ENCODE data around the gene BRICD5. TPM values are rescaled to one million over a fixed set of nuclear protein-coding genes. Genes with fewer than 3 reads are reported as not detected.

The BRICD5 gene
- total RNA-seq, 4 donors from 2014 or later = 0.72 to 10.3 (median 3.5) TPM

- Histone ChIP-seq H3K27me3 (no peaks in the 10 kb centered on the region), H3K4me3 (no peak overlapping the region), H3K27ac (no peak overlapping the region), H3K4me1 (no peaks in the 10 kb centered on the region), H3K9me3 (no peaks in the 10 kb centered on the region), H3K36me3 (no peaks in the 10 kb centered on the region)
- no peak for TF ChIP-seq EP300 (IDR thresholded peaks at IDR 0.05)
- no peak for TF ChIP-seq CTCF (IDR thresholded peaks at IDR 0.05)
- no peak for TF ChIP-seq POLR2A (IDR thresholded peaks at IDR 0.05)
- TF ChIP-seq POLR2AphosphoS5 (IDR thresholded peaks at IDR 0.05) = no peak
- ATAC-seq = no peak
- 80% methylated on average over 1 of the region's 17 CpGs; no CpG with 5 or more reads in 1 of the 2 donors for WGBS, 2 donors (ENCODE audit: low coverage in 1 of 2)
Measured at GRCh38 chr16:2187212-2187611, 23.5 kb downstream of the BRICD5 start.

DNA sequence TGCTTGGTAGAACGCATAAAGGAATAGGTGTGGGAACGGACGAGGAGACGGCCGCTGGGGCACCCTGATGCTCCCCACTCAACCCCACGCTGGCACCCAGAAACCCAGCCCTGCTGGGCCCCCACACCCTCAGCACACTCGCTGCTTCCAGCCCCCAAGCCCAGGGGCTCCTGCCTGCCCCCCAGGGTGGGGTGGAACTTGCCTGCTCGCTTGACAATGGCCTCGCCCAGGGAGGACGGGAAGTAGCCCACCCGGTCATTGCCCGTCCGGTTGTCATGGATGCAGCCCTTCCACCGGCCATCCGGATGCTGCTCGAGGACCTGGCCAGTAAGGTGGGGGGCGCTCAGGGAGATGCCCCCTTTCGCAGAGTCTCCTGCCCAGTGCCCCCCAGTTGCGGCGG is 24.2 kb downstream of the BRICD5 start:
- no peak overlapping the region for H3K4me3 ChIP-seq
- H3K9me3 ChIP-seq = no peaks in the 10 kb centered on the region
- ATAC-seq = no peak
- H3K27me3 ChIP-seq = no peaks in the 10 kb centered on the region
- TF ChIP-seq CTCF (IDR thresholded peaks at IDR 0.05) (no peak), POLR2A (IDR thresholded peaks at IDR 0.05) (no peak), POLR2AphosphoS5 (IDR thresholded peaks at IDR 0.05) (no peak), EP300 (IDR thresholded peaks at IDR 0.05) (no peak)
- no peaks in the 10 kb centered on the region for H3K4me1 ChIP-seq
- WGBS, 2 donors (ENCODE audit: low coverage in 1 of 2) = no CpG with 5 or more reads among the region's 20 CpGs
- H3K36me3 ChIP-seq = no peaks in the 10 kb centered on the region
- no peak overlapping the region for H3K27ac ChIP-seq

DNA sequence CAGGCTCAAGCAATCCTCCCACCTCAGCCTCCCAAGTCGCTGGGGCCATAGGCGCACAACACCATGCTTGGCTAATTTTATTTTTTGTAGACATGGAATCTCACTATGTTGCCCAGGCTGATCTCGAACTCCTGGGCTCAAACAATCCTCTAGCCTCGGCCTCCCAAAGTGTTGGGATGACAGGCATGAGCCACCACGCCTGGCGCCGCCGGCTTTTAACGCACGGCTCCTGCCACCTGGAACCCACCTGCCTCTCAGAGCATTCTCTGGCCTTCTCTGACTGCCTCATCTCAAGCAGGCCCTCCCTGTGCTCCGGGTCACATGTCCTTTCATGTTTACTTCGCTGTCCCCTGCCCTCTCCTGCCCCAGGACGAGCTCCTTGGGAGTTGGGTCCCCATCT is 24.6 kb downstream of the BRICD5 start:
- Histone ChIP-seq H3K9me3 (no peaks in the 10 kb centered on the region), H3K4me1 (no peaks in the 10 kb centered on the region), H3K27ac (no peak overlapping the region), H3K36me3 (no peaks in the 10 kb centered on the region), H3K27me3 (no peaks in the 10 kb centered on the region), H3K4me3 (no peak overlapping the region)
- 92 to 97% methylated on average over 11 to 12 of the region's 13 CpGs for WGBS, 2 donors (ENCODE audit: low coverage in 1 of 2)
- ATAC-seq = no peak
- no peak for TF ChIP-seq POLR2AphosphoS5 (IDR thresholded peaks at IDR 0.05)

DNA sequence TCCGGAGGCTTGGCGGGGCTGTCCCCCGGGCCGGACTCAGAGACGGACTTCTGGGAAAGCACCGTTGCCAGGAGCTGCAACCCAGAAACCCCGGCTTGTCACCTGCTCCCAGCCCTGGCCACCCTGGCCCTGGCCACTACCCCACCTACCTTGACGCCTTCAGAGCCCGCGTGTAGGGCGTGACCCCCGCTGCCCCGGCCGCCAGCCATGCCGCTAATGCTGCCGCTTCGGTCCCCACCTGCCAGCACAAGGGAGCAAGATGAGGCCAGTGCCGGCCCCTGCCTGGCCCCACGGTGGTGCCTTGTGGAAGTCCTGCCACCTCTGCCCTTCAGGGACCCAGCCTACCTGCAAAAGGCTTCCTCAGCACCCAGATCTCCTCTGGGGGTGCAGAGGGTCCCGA is 25.7 kb downstream of the BRICD5 start:
- WGBS, 2 donors (ENCODE audit: low coverage in 1 of 2) = 100% methylated on average over 1 of the region's 20 CpGs; no CpG with 5 or more reads in 1 of the 2 donors
- TF ChIP-seq POLR2A (IDR thresholded peaks at IDR 0.05) (no peak), CTCF (IDR thresholded peaks at IDR 0.05) (no peak), EP300 (IDR thresholded peaks at IDR 0.05) (no peak), POLR2AphosphoS5 (IDR thresholded peaks at IDR 0.05) (no peak)

GRCh38 chr16:2184346-2184745 is 26.3 kb downstream of the BRICD5 start:
- Histone ChIP-seq H3K4me1 (no peaks in the 10 kb centered on the region), H3K36me3 (no peaks in the 10 kb centered on the region), H3K9me3 (no peaks in the 10 kb centered on the region), H3K4me3 (no peak overlapping the region), H3K27me3 (peaks cover 4% of the 10 kb centered on the region), H3K27ac (no peak overlapping the region)
- TF ChIP-seq POLR2A (IDR thresholded peaks at IDR 0.05) (no peak), EP300 (IDR thresholded peaks at IDR 0.05) (no peak), CTCF (IDR thresholded peaks at IDR 0.05) (no peak), POLR2AphosphoS5 (IDR thresholded peaks at IDR 0.05) (no peak)
- WGBS, 2 donors (ENCODE audit: low coverage in 1 of 2) = no CpG with 5 or more reads among the region's 19 CpGs
- ATAC-seq = no peak

More for the DNA sequence above, 25.7 kb downstream of the BRICD5 start:
- no peaks in the 10 kb centered on the region for H3K4me1 ChIP-seq
- H3K27ac ChIP-seq = no peak overlapping the region
- H3K27me3 ChIP-seq = no peaks in the 10 kb centered on the region
- no peaks in the 10 kb centered on the region for H3K36me3 ChIP-seq
- no peaks in the 10 kb centered on the region for H3K9me3 ChIP-seq
- no peak overlapping the region for H3K4me3 ChIP-seq
- no peak for ATAC-seq

Measured in gastroesophageal sphincter (tissue), 4 donors.